Naive B cell (primary cell): ENCODE measurements around the gene BCL11B. TPM values are rescaled to one million over a fixed set of nuclear protein-coding genes. Genes with fewer than 3 reads are reported as not detected.

Experiments
- ATAC-seq, 2 donors: fragments of 150-1000 bp; cut with Tn5 transposase; 2 replicates each; pipeline ENCODE4 v1.10.0; 2021; ENCODE audit warnings: low read depth in 2 of 2, mild to moderate bottlenecking in 2 of 2, moderate library complexity in 2 of 2
- DNase-seq: peaks from one replicate; pipeline ENCODE4 v3.0.0; 2022
- H3K27ac Mint-ChIP-seq, 6 donors: one replicate each; pipeline ENCODE4 v1.8.0; 2020 to 2022; ENCODE audit warnings: mild to moderate bottlenecking in 6 of 6, mixed read lengths in 6 of 6, moderate library complexity in 5 of 6, inconsistent platforms in 2 of 6
- H3K27me3 Mint-ChIP-seq, 3 donors: one replicate each; pipeline ENCODE4 v1.8.0; 2021 to 2022; ENCODE audit warnings: mixed read lengths in 3 of 3, mild to moderate bottlenecking in 1 of 3
- H3K36me3 Mint-ChIP-seq, 2 donors: one replicate each; pipeline ENCODE4 v1.8.0; 2020 to 2022; ENCODE audit warnings: mixed read lengths in 2 of 2, inconsistent platforms in 1 of 2, mild to moderate bottlenecking in 1 of 2
- H3K4me1 Mint-ChIP-seq, 3 donors: one replicate each; pipeline ENCODE4 v1.8.0; 2020 to 2022; ENCODE audit warnings: mixed read lengths in 3 of 3, inconsistent platforms in 1 of 3, mild to moderate bottlenecking in 1 of 3, moderate library complexity in 1 of 3
- H3K4me3 Mint-ChIP-seq, 8 donors: one replicate each; pipeline ENCODE4 v1.8.0; 2020 to 2022; ENCODE audit warnings: mild to moderate bottlenecking in 8 of 8, mixed read lengths in 8 of 8, moderate library complexity in 8 of 8, inconsistent platforms in 2 of 8
- H3K9me3 Mint-ChIP-seq, 7 donors: one replicate each; pipeline ENCODE4 v1.8.0; 2020 to 2022; ENCODE audit warnings: mixed read lengths in 7 of 7, mild to moderate bottlenecking in 5 of 7, inconsistent platforms in 2 of 7, moderate library complexity in 1 of 7
- polyA plus RNA-seq, 6 donors: library from polyadenylated mRNA; unstranded; fragments of 300-500 nt; fragmentation: Illumina TruSeq; gene quantifications; one replicate each; pipeline ENCODE4 v1.2.3, GENCODE V29; 2021; ENCODE audit warnings: low read depth in 6 of 6

Gene BCL11B
- polyA plus RNA-seq, 6 donors from 2014 or later: 0.03 to 0.05 TPM; not detected in 4

DNA sequence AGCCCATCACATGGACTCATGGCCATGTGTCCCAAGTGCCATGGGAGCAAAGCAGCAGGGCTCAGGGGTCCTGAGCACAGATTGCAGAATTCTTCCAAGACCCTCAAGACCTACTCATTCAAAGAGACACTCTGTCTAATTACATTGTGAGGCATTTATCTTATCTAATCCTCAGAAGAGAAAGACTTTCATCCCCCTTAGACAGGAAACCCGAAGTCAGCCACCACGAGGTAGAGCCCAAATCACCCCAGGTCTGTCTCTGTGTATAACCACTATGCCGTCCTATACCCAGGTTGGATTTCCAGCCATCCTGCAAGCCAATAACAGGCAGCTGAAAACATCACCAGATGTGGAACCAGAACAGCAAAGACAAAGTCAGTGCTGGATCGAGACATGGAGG is 8.9 kb upstream of the BCL11B start:
- Mint-ChIP-seq H3K27me3 (peaks cover 36 to 62% (median 61%) of the 10 kb centered on the region in 3 donors), H3K36me3 (no peaks in the 10 kb centered on the region), H3K4me1 (no peaks in the 10 kb centered on the region), H3K4me3 (no peak overlapping the region), H3K9me3 (peaks cover 0 to 2% (median 0%) of the 10 kb centered on the region in 7 donors), H3K27ac (no peak overlapping the region)
- DNase-seq (no peak), ATAC-seq (no peak)

GRCh38 chr14:99280066-99280731 is 8.2 kb upstream of the BCL11B start:
- Mint-ChIP-seq H3K36me3 (no peaks in the 10 kb centered on the region), H3K27me3 (peaks cover 39 to 63% (median 62%) of the 10 kb centered on the region in 3 donors), H3K4me3 (no peak overlapping the region), H3K27ac (no peak overlapping the region), H3K4me1 (no peaks in the 10 kb centered on the region), H3K9me3 (peaks cover 0 to under 1% (median 0%) of the 10 kb centered on the region in 7 donors)
- DNase-seq (no peak), ATAC-seq (no peak)

DNA sequence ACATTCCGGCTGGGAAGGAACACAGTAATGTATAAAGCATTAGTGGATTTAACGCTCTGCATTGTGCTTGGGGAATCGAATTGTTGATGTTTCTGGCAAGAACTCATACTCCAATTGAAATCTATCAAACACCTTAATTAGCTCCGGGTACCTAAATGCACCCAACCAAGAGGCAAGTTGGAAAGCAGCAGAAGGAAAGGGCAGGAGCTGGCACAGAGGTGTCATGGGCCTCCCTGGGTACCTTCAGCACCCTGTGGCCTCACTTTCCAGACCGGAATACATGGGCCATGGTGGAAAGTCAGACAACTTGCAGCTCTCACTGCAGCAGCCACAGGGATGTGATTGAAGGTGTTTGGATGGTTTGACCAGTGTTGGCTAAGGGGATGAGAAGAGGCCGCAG is 6.8 kb upstream of the BCL11B start:
- Mint-ChIP-seq H3K9me3 (peaks cover 0 to 4% (median 0%) of the 10 kb centered on the region in 7 donors), H3K36me3 (peaks cover 0 to 8% of the 10 kb centered on the region in 2 donors), H3K27me3 (peaks cover 44 to 68% (median 67%) of the 10 kb centered on the region in 3 donors), H3K27ac (no peak overlapping the region), H3K4me1 (peaks cover 6 to 9% (median 7%) of the 10 kb centered on the region in 3 donors), H3K4me3 (no peak overlapping the region)
- DNase-seq: no peak
- ATAC-seq: no peak

DNA sequence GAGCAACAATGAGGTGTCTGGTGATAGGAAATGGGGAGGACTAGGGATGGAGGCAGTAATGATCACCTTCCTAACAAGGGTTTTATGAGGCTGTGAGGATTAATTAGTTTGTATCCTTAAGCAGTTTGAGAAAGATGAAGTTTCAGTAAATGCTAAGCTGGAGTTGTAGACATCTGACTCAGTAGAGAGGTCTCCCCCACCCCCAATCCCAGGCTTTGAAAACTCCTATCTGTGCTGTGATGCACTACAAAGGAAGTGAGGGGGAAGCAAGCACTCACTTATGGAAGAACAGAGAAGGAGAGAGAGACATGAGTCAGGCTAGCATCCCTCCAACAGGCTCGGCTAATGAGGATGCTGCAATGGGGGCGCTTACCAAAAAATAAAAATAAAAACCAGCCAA is 5.5 kb upstream of the BCL11B start:
- peaks cover 10 to 14% (median 13%) of the 10 kb centered on the region in 3 donors for H3K4me1 Mint-ChIP-seq
- peaks cover 0 to 4% (median 0%) of the 10 kb centered on the region in 7 donors for H3K9me3 Mint-ChIP-seq
- DNase-seq (no peak), ATAC-seq (no peak)
- no peak overlapping the region for H3K27ac Mint-ChIP-seq
- H3K4me3 Mint-ChIP-seq: no peak overlapping the region
- peaks cover 44 to 73% (median 66%) of the 10 kb centered on the region in 3 donors for H3K27me3 Mint-ChIP-seq
- peaks cover 0 to 8% of the 10 kb centered on the region in 2 donors for H3K36me3 Mint-ChIP-seq

DNA sequence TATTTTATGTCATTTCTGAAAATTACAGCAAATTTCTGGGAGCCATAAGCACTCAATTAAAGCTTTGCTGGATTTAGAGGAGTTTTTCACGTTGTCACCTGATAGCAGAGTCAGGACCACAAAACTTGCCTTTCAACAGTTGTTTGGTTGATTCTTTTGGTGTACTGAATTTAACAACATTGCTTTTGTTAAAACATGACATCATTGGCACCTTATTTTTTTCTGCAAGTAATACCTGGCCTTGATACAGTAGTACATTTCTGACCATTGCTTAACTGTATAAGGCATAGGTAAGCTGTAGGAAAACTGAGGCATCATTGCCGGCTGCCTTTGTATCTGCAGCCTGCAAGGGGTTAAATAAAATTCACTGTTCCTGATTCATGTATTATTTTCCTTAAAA is 4.5 kb upstream of the BCL11B start:
- Mint-ChIP-seq H3K4me1 (peaks cover 17 to 21% (median 20%) of the 10 kb centered on the region in 3 donors), H3K9me3 (peaks cover 0 to 4% (median 0%) of the 10 kb centered on the region in 7 donors), H3K27ac (no peak overlapping the region), H3K36me3 (peaks cover 0 to 12% of the 10 kb centered on the region in 2 donors), H3K27me3 (peaks cover 51 to 83% (median 74%) of the 10 kb centered on the region in 3 donors), H3K4me3 (no peak overlapping the region)
- DNase-seq (no peak), ATAC-seq (no peak)

GRCh38 chr14:99275222-99275584 is 3.2 kb upstream of the BCL11B start:
- peaks cover 23 to 25% (median 25%) of the 10 kb centered on the region in 3 donors for H3K4me1 Mint-ChIP-seq
- ATAC-seq (no peak), DNase-seq (no peak)
- H3K27me3 Mint-ChIP-seq: peaks cover 54 to 78% (median 68%) of the 10 kb centered on the region in 3 donors
- H3K27ac Mint-ChIP-seq: peak overlapping the region in 2 of 6 donors; percentile 16 to 80
- peaks cover 0 to 18% of the 10 kb centered on the region in 2 donors for H3K36me3 Mint-ChIP-seq
- H3K4me3 Mint-ChIP-seq: peak overlapping the region in 5 of 8 donors; percentile 9 to 71 (median 61)
- peaks cover 0 to 4% (median 0%) of the 10 kb centered on the region in 7 donors for H3K9me3 Mint-ChIP-seq

GRCh38 chr14:99274346-99275221 is 2.6 kb upstream of the BCL11B start:
- DNase-seq (no peak), ATAC-seq (no peak)
- peak overlapping the region in 3 of 6 donors; percentile 63 to 80 (median 79) for H3K27ac Mint-ChIP-seq

DNA sequence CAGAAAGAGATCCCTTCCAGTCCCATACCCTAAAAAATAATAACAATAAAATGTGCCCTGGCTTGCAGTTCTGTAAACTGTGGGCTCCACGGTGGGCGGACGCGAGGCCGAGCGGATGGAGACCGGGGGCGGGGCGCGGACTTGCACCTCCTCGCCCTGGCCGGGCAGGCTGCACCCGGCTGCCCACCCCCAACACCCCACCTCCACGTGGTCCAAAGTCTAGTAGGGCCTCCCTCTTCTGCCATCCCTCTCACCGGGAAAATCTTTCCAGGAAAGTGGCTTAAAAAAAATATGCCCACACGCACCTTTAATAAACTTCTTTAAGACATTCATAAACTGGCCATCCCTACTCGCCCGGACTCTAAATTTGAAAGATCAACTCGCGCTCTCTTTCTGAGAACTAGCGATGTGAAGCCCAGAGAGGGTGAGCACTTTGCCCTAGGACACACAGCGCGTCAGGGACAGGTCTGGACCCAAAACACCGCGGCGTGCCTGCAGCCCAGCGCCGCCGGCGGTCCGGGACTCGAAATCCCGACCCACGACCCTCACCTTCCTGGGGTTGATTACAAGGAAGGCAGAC is 1.9 kb upstream of the BCL11B start:
- Mint-ChIP-seq H3K27ac (no peak overlapping the region), H3K4me1 (peaks cover 25 to 29% (median 27%) of the 10 kb centered on the region in 3 donors), H3K4me3 (peak overlapping the region in 2 of 8 donors; percentile 41 to 63), H3K9me3 (peaks cover 0 to 4% (median 0%) of the 10 kb centered on the region in 7 donors), H3K27me3 (peaks cover 63 to 82% (median 74%) of the 10 kb centered on the region in 3 donors), H3K36me3 (peaks cover 0 to 18% of the 10 kb centered on the region in 2 donors)
- ATAC-seq (no peak), DNase-seq (no peak)

More at GRCh38 chr14:99274346-99275221, 2.6 kb upstream of the BCL11B start:
- Mint-ChIP-seq H3K4me3 (peak overlapping the region; percentile 61 to 84 (median 72)), H3K36me3 (peaks cover 0 to 18% of the 10 kb centered on the region in 2 donors), H3K9me3 (peaks cover 0 to 4% (median 0%) of the 10 kb centered on the region in 7 donors), H3K27me3 (peaks cover 59 to 78% (median 69%) of the 10 kb centered on the region in 3 donors), H3K4me1 (peaks cover 25 to 29% (median 27%) of the 10 kb centered on the region in 3 donors)

GRCh38 chr14:99272899-99273765 is 1.1 kb upstream of the BCL11B start:
- Mint-ChIP-seq H3K36me3 (peaks cover 0 to 18% of the 10 kb centered on the region in 2 donors), H3K27me3 (peaks cover 61 to 82% (median 74%) of the 10 kb centered on the region in 3 donors), H3K9me3 (peaks cover 0 to 4% (median 0%) of the 10 kb centered on the region in 7 donors), H3K27ac (no peak overlapping the region), H3K4me1 (peaks cover 25 to 29% (median 27%) of the 10 kb centered on the region in 3 donors), H3K4me3 (peak overlapping the region in 7 of 8 donors; percentile 48 to 89 (median 75))
- ATAC-seq: no peak
- DNase-seq: no peak

DNA sequence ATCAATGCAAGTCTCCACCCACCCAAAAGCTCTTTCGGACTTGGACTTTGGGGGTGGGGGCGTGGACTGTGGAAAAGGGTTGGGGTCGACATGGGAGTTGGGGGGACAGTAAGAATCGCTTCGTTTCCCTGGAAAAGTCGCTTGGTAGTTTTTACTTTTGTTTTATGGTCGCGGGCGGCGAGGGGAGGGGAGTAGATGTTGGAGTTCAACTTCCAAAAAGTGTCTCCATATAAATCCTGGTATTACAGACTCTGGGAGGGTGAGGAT is 568 bp upstream of the BCL11B start:
- Mint-ChIP-seq H3K4me1 (peaks cover 25 to 29% (median 27%) of the 10 kb centered on the region in 3 donors), H3K27ac (peak overlapping the region in 1 of 6 donors; percentile 71)

GRCh38 chr14:99271221-99271941 is 616 bp downstream of the BCL11B start:
- H3K27me3 Mint-ChIP-seq: peaks cover 66 to 82% (median 78%) of the 10 kb centered on the region in 3 donors
- peaks cover 0 to 18% of the 10 kb centered on the region in 2 donors for H3K36me3 Mint-ChIP-seq
- ATAC-seq: no peak
- peaks cover 0 to 6% (median 0%) of the 10 kb centered on the region in 7 donors for H3K9me3 Mint-ChIP-seq
- peaks cover 28 to 32% (median 30%) of the 10 kb centered on the region in 3 donors for H3K4me1 Mint-ChIP-seq
- H3K4me3 Mint-ChIP-seq: peak overlapping the region; percentile 67 to 89 (median 79)
- peak overlapping the region in 2 of 6 donors; percentile 35 to 71 for H3K27ac Mint-ChIP-seq
- DNase-seq: no peak

More for the DNA sequence above, 568 bp upstream of the BCL11B start:
- peaks cover 62 to 82% (median 75%) of the 10 kb centered on the region in 3 donors for H3K27me3 Mint-ChIP-seq
- ATAC-seq: no peak
- H3K36me3 Mint-ChIP-seq: peaks cover 0 to 18% of the 10 kb centered on the region in 2 donors
- peaks cover 0 to 4% (median 0%) of the 10 kb centered on the region in 7 donors for H3K9me3 Mint-ChIP-seq
- no peak for DNase-seq
- H3K4me3 Mint-ChIP-seq: peak overlapping the region; percentile 42 to 89 (median 72)
